MM.1S (cell line): ENCODE data around the gene RBKS.

Experiments
- EZH2 ChIP-seq: fragments of 300-600 bp; sonication (generic); optimal IDR thresholded peaks from 2 replicates; pipeline ENCODE3; 2017; ENCODE audit warnings: low read depth, mild to moderate bottlenecking, antibody characterized with exemption, low read length, mixed read lengths
- EZH2phosphoT487 ChIP-seq: fragments of 300-600 bp; sonication (generic); IDR thresholded peaks from 2 replicates; pipeline ENCODE4 v1.6.1; 2018; ENCODE audit warnings: antibody characterized with exemption, low read length
- TF ChIP-seq, protein P1 (sequence below): fragments of 300-600 bp; sonication (generic); IDR thresholded peaks from 2 replicates; pipeline ENCODE4 v1.5.1; 2016; ENCODE audit warnings: antibody characterized with exemption, low read length, mixed read lengths

DNA sequence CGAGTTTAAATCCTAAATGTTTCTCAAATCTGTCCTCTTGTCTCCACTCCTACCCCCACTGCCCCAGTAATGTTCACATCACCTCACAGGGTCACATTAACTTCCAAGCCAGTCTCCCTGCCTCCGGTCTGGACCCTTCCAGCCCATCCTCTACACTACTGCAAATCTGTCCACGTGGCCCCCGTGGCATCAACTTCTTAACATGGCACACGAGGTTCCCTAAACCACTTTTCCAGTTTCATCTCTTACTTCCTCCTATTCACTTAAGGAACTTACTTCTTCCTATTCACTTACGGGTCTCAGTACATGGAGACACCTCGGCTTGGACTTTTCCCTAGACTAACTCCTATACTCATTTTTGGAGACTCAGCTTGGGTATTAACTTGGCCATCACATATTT lies 91.7 kb downstream of the RBKS start:
- TF ChIP-seq, protein P1, sequence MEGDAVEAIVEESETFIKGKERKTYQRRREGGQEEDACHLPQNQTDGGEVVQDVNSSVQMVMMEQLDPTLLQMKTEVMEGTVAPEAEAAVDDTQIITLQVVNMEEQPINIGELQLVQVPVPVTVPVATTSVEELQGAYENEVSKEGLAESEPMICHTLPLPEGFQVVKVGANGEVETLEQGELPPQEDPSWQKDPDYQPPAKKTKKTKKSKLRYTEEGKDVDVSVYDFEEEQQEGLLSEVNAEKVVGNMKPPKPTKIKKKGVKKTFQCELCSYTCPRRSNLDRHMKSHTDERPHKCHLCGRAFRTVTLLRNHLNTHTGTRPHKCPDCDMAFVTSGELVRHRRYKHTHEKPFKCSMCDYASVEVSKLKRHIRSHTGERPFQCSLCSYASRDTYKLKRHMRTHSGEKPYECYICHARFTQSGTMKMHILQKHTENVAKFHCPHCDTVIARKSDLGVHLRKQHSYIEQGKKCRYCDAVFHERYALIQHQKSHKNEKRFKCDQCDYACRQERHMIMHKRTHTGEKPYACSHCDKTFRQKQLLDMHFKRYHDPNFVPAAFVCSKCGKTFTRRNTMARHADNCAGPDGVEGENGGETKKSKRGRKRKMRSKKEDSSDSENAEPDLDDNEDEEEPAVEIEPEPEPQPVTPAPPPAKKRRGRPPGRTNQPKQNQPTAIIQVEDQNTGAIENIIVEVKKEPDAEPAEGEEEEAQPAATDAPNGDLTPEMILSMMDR, result no peak
- TF ChIP-seq EZH2, result no peak
- TF ChIP-seq EZH2phosphoT487, result no peak
